Stimulated activated CD4-positive, alpha-beta T cell treated with anti-CD3 and anti-CD28 coated beads, Interleukin-1b, Interleukin-23, amount 100 ng/mL, for 1 hour (primary cell): ENCODE measurements around the gene MEIS3.
"Not testable (repeated sequence)": the region's sequence is repeated elsewhere in the genome, so short reads cannot be mapped to it uniquely, and the experiment has no call there.

Experiments used
- DNase-seq, 2 donors: peaks; one replicate each; pipeline ENCODE4 v3.0.0-alpha.2; 2020; ENCODE audit warnings: low read depth in 2 of 2

Gene MEIS3

GRCh38 chr19:47386582-47386981 lies 32.7 kb downstream of the MEIS3 start:
- not testable (repeated sequence) for DNase-seq

- DNase-seq = not testable (repeated sequence)
These were observed 34.8 kb downstream of the MEIS3 start for GRCh38 chr19:47384533-47384932.

GRCh38 chr19:47383890-47384289 lies 35.4 kb downstream of the MEIS3 start:
- not testable (repeated sequence) for DNase-seq

DNA sequence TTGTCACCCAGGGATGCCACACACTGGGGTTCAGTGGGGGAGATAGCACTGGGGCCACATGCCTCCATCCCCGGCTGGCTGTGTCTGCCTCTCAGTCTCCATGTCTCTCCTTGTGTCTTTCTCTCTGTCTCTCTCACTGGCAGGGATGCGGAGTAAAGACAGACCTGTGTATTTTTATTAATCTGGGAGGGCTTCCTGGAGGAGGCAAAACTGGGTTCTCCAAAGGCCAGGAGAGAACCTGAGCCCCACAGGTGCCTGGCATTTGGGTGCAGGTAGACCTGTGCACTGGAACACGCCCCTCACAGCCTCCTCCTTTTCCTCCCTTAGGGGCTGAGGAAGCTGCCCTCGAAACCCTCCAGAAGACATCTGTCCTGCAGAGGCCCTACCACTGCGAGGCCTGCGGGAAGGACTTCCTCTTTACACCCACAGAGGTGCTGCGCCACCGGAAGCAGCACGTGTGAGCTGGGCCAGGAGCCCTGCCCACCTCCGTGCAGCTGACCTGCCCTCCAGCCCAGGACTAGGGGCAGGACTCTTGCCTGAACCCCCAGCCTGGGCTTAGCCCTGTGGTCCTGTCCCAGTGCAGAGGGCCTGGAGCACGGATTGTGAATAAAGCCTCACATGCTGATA lies 37.6 kb downstream of the MEIS3 start:
- DNase-seq = no peak

- no peak for DNase-seq
These were observed 38.2 kb downstream of the MEIS3 start for GRCh38 chr19:47381121-47381520.

DNA sequence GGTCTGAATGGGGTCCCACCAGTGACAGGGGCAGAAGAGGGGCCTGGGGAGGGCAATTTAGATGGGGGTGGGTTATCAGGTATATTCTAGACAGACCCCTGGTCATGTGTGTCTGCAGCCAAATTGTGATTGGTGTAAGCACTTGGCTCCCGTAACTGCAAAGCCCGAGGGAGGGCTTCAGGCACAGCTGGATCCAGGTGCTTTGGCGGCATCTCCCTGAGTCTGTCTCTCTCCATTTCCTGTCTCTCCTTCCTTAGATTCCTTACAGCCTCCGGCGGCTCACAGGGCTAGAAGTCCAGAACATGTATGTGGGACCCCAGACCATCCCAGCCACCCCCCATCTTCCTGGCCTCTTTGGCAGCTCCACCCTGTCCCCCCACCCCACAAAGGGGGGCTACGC lies 38.8 kb downstream of the MEIS3 start:
- DNase-seq = no peak

GRCh38 chr19:47379381-47379938 lies 39.9 kb downstream of the MEIS3 start:
- DNase-seq = no peak

DNA sequence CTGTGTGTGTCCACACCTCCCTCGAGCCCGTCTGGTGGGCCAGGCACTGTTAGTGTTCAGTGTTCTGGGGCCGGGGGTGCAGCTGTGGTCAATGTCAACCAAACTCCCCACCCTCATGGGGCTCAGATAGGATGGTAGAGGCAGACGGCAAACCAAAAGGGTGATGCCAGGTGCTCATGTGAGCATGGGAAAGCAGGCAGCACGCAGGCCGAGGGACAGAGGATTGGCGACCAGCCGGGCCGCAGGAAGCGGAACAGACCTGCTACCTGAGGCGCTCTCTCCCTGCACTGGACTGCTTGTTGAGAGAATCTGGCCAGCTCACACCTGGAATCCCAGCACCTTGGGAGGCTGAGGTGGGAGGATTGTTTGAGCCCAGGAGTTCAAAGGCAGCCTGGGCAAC lies 41.1 kb downstream of the MEIS3 start:
- DNase-seq = no peak

DNA sequence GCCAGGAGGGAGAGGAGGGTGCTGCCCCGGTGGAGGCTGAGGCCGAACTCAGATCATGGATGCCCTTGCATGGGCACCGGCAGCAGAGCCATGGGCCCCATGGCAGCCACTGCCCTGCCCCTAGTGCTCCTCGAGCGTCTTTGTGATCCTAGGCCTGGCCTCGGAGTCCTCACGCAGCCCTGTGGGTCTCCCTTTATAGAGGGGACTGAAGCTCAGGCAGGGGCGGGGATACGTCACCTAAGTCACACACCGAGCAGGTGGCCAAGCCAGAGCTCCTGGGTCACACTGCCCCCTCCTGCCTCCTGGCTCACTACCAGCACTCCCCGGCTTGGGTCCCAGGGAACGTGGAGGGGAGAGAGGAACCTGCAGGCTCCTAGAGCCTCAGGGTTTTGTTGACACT lies 41.5 kb downstream of the MEIS3 start:
- DNase-seq = no peak

DNA sequence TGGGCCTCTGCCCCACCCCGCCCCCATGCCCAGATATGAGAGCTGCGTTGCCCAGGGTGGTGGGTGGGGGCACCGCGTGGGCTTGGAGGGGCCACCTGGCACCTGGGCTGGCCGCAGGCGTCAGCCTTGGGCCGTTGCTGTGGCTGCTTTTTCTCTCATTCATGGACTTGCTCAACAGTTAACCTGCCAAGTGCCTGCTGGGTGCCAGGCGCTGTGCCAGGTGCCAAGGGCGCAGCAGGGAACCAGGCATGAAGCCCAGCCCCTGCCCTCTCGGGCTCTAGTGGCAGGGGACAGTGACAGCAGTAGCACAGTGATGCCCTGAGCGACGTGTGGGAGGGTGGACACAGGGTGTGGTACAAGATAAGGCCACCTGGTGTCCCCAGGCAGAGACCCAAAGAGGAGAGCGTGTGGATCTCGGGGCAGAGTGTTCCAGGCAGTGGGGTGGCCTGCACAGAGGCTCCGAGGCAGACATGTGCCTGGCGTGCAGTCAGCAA lies 42.1 kb downstream of the MEIS3 start:
- no peak for DNase-seq

- no peak for DNase-seq
These were observed 42.7 kb downstream of the MEIS3 start for GRCh38 chr19:47376589-47377144.

GRCh38 chr19:47375694-47376588 lies 43.4 kb downstream of the MEIS3 start:
- DNase-seq = no peak

GRCh38 chr19:47374876-47375693 lies 44.2 kb downstream of the MEIS3 start:
- DNase-seq = no peak

DNA sequence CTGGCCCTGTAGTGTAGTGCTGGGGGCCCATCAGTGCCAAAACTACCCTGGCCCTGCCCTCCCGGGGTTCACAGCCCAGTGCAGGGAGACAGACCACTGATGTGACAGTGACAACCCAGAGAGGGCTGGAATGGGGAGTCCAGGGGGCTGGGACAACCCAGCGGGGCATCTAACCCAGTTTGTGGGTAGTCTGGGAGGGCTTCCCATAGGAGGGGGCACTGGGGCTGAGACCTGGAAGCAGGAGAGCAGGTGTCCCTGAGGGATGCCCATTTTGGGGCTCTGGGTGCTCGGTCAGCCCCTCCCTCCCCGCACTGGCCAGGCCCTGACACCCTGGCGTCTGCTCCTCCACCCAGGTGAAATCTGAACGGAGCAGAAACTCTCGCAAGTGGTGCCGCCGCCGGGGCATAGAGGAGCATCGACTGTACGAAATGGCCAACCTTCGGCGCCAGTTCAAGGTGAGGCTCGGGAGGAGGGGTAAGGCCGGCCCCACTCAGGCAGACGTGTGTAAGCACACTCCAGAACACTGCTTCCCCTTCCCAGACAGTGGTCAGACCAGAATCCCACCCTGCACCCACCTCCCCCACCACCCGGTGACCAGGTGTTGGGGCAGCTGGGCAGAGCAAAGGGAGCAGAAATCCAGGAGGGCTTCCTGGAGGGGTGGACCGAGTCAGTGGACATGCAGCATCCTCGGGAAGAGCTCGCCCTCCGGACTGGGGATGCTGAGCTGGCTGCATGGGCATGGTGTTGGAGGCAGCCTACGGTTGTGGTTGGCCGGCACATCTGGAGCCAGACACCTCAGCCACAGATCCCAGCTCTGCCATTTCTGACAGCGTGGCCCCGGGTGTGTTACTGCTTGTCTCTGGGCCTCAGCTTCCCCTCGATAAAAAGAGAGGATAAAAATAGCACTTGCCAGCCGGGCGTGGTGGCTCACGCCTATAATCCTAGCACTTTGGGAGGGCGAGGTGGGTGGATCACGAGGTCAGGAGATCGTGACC lies 45.8 kb downstream of the MEIS3 start:
- no peak for DNase-seq

DNA sequence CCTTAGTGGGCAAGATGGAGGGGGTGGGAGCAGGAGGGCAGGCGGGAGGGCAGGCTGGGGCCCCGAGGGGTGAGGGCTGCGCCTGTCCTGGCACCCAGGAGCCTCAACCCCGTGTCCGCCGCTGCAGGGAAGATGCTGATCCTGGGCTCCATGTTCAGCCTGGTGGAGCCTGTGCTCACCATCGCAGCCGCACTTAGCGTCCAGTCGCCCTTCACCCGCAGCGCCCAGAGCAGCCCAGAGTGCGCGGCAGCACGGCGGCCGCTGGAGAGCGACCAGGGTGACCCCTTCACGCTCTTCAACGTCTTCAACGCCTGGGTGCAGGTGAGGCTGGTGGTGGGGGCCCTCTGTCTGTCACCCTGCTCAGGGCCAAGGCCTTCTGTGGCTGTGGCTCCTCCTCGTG lies 46.7 kb downstream of the MEIS3 start:
- no peak for DNase-seq

DNA sequence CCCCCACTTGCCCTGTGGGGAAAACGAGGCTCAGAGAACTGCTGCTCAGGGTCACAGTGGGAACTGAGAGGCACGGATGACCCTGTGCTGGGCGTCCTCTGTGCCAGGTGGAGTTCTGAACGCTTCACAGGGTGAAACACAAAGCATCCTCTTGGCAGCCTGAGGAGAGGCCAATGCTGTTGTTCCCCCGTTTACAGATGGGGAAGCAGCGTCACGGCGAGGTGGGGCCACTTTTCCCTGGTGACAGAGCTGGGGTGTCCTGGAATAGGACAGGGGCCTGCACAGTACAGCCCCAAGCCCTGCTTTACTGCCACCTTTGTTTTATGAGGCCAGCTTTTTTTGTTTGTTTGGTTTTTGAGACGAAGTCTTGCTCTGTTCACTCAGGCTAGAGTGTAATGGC lies 48.1 kb downstream of the MEIS3 start:
- DNase-seq = no peak

GRCh38 chr19:47370045-47370611 lies 49.2 kb downstream of the MEIS3 start:
- no peak for DNase-seq

- not testable (repeated sequence) for DNase-seq
These were observed 53.9 kb downstream of the MEIS3 start for GRCh38 chr19:47365455-47365854.

DNA sequence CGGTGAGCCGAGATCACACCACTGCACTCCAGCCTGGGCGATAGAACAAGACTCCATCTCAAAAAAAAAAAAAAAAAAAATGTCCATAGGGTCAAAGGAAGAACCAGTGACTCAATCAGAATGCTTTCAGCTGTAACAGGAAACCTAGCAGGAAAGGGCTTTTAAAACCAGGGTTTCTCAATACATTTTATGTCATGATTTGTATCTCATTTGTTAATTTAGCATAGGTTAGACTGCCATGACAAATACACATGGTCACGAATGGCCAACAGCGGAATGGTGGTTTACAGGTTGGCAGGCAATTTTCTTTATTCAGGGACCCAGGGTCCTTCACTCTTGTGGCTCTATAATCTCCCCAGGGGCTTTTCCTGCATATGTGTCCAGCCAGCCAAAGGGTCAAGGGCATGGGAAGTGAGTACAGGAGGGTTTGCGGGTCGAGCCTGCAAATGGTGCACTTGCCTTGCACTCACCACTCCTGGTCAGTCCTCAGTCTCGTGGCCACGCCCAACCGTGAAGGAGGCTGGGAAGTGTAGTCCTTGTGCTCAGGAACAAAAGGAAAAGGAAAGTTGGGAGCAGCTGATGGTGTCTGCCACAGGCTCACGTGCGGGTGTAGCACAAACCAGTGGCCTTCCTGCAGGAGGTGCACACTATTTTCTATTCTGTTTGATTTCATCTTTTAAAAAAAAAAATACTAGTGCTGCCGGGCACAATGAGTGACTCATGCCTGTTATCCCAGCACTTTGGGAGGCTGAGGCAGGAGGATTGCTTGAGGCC lies 55.4 kb downstream of the MEIS3 start:
- no peak for DNase-seq
